NCI-H187 (cell line): ENCODE results near the gene VWA3A.

ENCODE experiments used
- DNase-seq, 2 experiments: peaks; one replicate each; lab custom pipeline; 2025; lab: John Stamatoyannopoulos, UW

VWA3A gene

DNA sequence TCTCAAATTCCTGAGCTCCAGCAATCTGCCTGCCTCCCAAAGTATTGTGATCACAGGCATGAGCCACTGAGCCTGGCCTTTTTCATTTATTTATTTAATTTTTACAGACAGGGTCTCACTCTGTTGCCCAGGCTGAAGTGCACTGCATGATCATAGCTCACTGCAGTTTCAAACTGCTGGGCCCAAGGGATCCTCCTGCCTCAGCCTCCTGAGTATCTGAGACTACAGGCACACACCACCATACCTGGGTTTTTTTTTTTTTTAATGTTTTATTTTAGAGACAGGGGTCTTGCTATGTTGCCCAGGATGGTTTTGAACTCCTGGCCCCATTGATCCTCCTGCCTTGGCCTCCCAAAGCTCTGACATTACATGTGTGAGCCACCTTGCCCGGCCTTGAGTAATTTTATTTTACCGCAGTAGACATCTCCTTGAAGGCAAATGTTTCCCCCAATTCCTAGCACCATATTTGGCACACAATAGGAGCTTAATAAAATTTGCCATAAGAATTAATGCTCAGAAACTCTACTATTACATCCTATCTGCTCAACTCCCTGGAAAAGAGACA is 111.8 kb downstream of the VWA3A start:
- DNase-seq, result no peak

DNA sequence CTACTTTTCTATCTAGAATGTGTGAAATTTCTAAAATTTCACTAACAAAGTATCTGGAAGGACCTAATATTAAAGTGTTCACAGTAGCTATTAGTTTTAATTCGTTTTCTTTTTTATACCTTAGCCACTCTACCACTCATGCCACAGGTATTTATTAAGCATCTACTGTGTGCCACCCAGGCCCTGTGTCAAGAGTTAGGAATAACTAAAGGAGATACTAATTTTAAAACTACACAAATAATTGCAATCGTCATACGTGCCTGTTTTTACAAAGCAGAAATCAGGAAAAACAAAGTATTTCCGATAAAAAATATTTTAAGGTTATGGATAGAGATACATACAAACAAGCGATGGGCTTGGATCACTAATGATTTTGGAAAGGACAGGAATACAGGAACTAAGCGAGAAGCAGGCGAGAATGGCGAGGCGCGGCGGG is 113.3 kb downstream of the VWA3A start:
- DNase-seq, result no peak

DNA sequence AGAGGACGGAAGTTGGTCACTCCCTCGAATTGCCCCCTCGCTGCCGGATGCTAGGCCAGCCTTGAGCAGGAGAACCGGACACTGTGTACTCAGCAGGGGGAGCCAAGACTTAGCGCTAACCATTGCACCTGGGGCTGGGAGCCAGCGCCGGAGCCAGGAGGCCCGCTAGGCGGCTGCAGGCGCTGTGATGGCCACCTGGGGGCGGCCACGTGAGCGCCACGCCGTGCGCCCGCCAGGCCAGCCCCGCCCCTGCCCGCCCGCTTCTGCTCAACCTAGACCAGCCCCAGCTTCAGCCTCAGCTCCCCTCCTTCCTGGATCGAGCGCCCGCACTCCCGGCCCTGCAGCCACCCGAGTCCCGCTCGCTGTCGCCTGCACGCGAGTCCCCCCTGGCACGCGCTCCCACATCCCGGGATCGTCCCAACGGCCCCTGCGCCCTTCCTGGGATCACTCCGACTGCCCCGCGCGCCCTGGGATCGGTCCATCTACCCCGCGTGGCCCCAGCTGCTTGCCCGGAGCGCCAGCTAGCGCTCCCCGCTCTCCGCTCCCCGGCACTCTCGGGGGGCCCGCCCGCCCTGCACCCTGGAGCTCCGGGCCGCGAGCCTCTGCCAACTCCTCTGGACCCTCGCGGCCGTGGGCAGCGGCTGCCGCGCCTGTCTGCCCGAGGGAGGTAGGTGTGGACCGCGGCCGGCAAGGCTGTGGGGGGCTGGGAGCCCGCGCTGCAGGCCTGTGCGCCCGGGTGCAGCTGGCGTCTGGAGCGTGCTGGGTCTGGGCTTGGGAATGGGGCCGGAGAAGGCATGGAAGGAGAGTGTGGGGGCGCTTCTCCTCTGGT is 113.9 kb downstream of the VWA3A start, which contains the start of gene EEF2K:
Gene EEF2K (plus strand): TSS at position 266 of the 829 bp plus-strand sequence. CDS start 19,452 bp downstream, outside the sequence.
- peak; percentile 34 to 70 for DNase-seq
